Effector CD8-positive, alpha-beta T cell (primary cell): ENCODE data around the gene SNX6.
"Not testable (repeated sequence)": the region's sequence is repeated elsewhere in the genome, so short reads cannot be mapped to it uniquely, and the experiment has no call there.

Experiments used
- DNase-seq: peaks from one replicate; lab custom pipeline; 2025; lab: John Stamatoyannopoulos, UW

SNX6 gene

DNA sequence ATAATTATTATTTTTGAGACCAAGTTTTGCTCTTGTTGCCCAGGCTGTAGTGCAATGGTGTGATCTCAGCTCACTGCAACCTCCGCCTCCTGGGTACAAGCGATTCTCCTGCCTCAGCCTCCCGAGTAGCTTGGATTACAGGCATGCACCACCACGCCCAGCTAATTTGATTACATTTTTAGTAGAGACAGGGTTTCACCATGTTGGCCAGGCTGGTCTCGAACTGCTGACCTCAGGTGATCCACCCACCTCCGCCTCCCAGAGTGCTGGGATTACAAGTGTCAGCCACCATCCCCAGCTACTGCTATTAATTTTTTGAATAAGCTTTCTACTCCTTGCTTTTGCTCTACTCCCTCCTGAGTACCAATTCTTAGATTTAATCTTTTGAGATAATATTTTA is 108.9 kb downstream of the SNX6 start:
- DNase-seq = not testable (repeated sequence)

DNA sequence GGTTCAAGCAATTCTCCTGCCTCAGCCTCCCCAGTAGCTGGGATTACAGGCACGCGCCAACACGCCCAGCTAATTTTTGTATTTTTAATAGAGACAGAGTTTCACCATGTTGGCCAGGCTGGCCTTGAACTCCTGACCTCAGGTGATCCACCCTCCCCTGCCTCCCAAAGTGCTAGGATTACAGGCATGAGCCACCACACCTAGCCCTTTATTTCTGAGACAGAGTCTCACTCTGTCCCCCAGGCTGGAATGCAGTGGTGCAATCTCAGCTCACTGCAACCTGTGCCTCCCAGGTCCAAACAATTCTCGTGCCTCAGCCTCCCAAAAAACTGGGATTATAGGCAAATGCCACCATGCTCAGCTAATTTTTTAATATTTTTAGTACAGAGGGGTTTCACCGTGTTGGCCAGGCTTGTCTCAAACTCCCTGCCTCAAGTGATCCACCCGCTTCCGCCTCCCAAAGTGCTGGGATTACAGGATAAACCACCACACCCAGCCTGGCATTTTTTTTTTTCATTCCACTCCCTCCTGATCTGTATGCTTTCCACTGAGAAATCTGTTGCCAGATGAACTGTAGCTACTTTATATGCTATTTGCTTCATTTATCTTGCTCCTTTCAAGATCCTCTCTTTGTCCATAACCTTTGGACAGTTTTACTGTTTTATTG is 109.5 kb downstream of the SNX6 start:
- DNase-seq = not testable (repeated sequence)
